OCI-LY7 (cell line): Measurements from ENCODE around the gene MAD2L2. TPM values are rescaled to one million over a fixed set of nuclear protein-coding genes. Genes with fewer than 3 reads are reported as not detected.

Experiments
- BruUV-seq: library from RNA; stranded (reverse); fragments of 400-500 nt; replicated peaks from 2 replicates; lab custom pipeline; 2021; lab: Mats Ljungman, UMichigan
- CTCF ChIA-PET: fragments of 300-600 bp; sonication (Branson Sonifier 250); formaldehyde crosslinking; loops from one replicate; lab custom pipeline; 2022; ENCODE audit warnings: antibody characterized with exemption; ENCODE audit not compliant: unreplicated experiment; lab: Charles Lee
- POLR2A ChIA-PET: fragments of 300-600 bp; sonication (Branson Sonifier 250); formaldehyde crosslinking; loops from one replicate; lab custom pipeline; 2022; ENCODE audit warnings: antibody characterized with exemption; lab: Charles Lee
- DNase-seq: peaks from one replicate; pipeline ENCODE4 v3.0.0-alpha.2; 2015; ENCODE audit warnings: low spot score
- H2AFZ ChIP-seq: fragments of 200-600 bp; sonication (generic), shearing (Covaris generic); 2 replicates; pipeline ENCODE4 v1.6.1; 2014; ENCODE audit warnings: mild to moderate bottlenecking, antibody characterized with exemption, low read length, moderate library complexity
- H3K27ac ChIP-seq: fragments of 200-600 bp; sonication (generic); 2 replicates; pipeline ENCODE4 v1.5.1; 2014; ENCODE audit warnings: mixed run types, low read depth, mild to moderate bottlenecking, moderate library complexity, low read length, inconsistent platforms; ENCODE audit not compliant: poor library complexity, severe bottlenecking
- H3K36me3 ChIP-seq: fragments of 200-600 bp; sonication (generic); 2 replicates; pipeline ENCODE4 v1.6.1; 2014; ENCODE audit warnings: mild to moderate bottlenecking, antibody characterized with exemption, low read length, moderate library complexity, mixed read lengths; ENCODE audit not compliant: insufficient read depth
- H3K4me1 ChIP-seq: fragments of 200-600 bp; sonication (generic); 2 replicates; pipeline ENCODE4 v1.5.1; 2014; ENCODE audit warnings: mild to moderate bottlenecking, low read length; ENCODE audit not compliant: insufficient read depth, poor library complexity, severe bottlenecking
- H3K4me2 ChIP-seq: fragments of 200-600 bp; sonication (generic); 2 replicates; pipeline ENCODE4 v1.6.1; 2014; ENCODE audit warnings: mild to moderate bottlenecking, low read length
- H3K4me3 ChIP-seq: fragments of 200-600 bp; sonication (generic); 2 replicates; pipeline ENCODE4 v1.5.1; 2014; ENCODE audit warnings: mild to moderate bottlenecking, low read depth, low read length; ENCODE audit not compliant: poor library complexity, severe bottlenecking
- H3K79me2 ChIP-seq: fragments of 200-600 bp; sonication (generic); 2 replicates; pipeline ENCODE4 v1.6.1; 2016; ENCODE audit warnings: low read depth, mild to moderate bottlenecking, low read length, moderate library complexity, mixed read lengths; ENCODE audit not compliant: insufficient read depth
- H3K9me2 ChIP-seq: fragments of 200-600 bp; sonication (generic); 2 replicates; pipeline ENCODE4 v1.6.1; 2016; ENCODE audit warnings: mild to moderate bottlenecking, low read length, mixed read lengths; ENCODE audit not compliant: insufficient read depth
- H3K9me3 ChIP-seq: fragments of 200-600 bp; sonication (generic); 2 replicates; pipeline ENCODE4 v1.6.1; 2014; ENCODE audit warnings: mild to moderate bottlenecking, mixed run types, low read length, mixed read lengths
- H4K20me1 ChIP-seq: fragments of 200-600 bp; sonication (generic); 2 replicates; pipeline ENCODE4 v1.6.1; 2014; ENCODE audit warnings: mild to moderate bottlenecking, antibody characterized with exemption, low read length, moderate library complexity, mixed read lengths; ENCODE audit not compliant: insufficient read depth
- CTCF ChIP-seq: fragments of 200-600 bp; sonication (generic); conservative IDR thresholded peaks from 2 replicates; pipeline ENCODE4 v1.5.1; 2014; ENCODE audit warnings: mild to moderate bottlenecking, antibody characterized with exemption, low read length, moderate library complexity, mixed read lengths
- EZH2phosphoT487 ChIP-seq: fragments of 200-600 bp; sonication (generic); IDR thresholded peaks from 2 replicates; pipeline ENCODE4 v1.6.1; 2018; ENCODE audit warnings: low read depth, borderline replicate concordance, mild to moderate bottlenecking, mixed run types, antibody characterized with exemption, low read length, moderate library complexity, mixed read lengths
- intact Hi-C: fragments of 100-400 bp; cut with micrococcal nuclease; formaldehyde crosslinking; loops from one replicate; pipeline ENCODE4 v1.10.0; 2022; ENCODE audit not compliant: unreplicated experiment
- total RNA-seq, 2 experiments: library from RNA; depleted of rRNA in 1 of 2; stranded (reverse); fragments of >200 nt in 1 of 2; shearing (Covaris generic) in 1 of 2; gene quantifications; 2 replicates each; pipeline ENCODE4 v1.2.3, GENCODE V29; 2014 to 2022

The MAD2L2 gene
- total RNA-seq, 2 experiments from 2014 or later, result 89.7 to 144 TPM

GRCh38 chr1:11634365-11635192 lies 46.4 kb downstream of the MAD2L2 start:
- ChIA-PET CTCF (no interaction called here), POLR2A (no interaction called here)
- Histone ChIP-seq H3K4me3 (no peak overlapping the region), H3K4me2 (no peak overlapping the region), H3K79me2 (no peaks in the 10 kb centered on the region), H3K4me1 (no peaks in the 10 kb centered on the region), H4K20me1 (no peaks in the 10 kb centered on the region), H3K9me3 (no peaks in the 10 kb centered on the region), H3K9me2 (no peaks in the 10 kb centered on the region), H3K36me3 (no peaks in the 10 kb centered on the region), H3K27ac (no peak overlapping the region), H2AFZ (no peak overlapping the region)
- no peak for DNase-seq
- no TSS peak for BruUV-seq
- intact Hi-C loops, result no loop called here
- TF ChIP-seq CTCF (no peak), EZH2phosphoT487 (no peak)

- intact Hi-C loops, result no loop called here
- H3K4me2 ChIP-seq, result no peak overlapping the region
- H3K27ac ChIP-seq, result no peak overlapping the region
- H3K36me3 ChIP-seq, result no peaks in the 10 kb centered on the region
- no peak overlapping the region for H2AFZ ChIP-seq
- ChIA-PET POLR2A (no interaction called here), CTCF (interaction anchor here (0.6 kb wide), 1 partner anchor 573 kb away, joined by 7 read pairs; no protein-coding TSS in a partner anchor)
- no peak for TF ChIP-seq EZH2phosphoT487
- no peak for TF ChIP-seq CTCF
- H3K4me1 ChIP-seq, result no peaks in the 10 kb centered on the region
- no peaks in the 10 kb centered on the region for H3K79me2 ChIP-seq
- DNase-seq, result no peak
- BruUV-seq, result no TSS peak
- no peaks in the 10 kb centered on the region for H3K9me3 ChIP-seq
- no peaks in the 10 kb centered on the region for H3K9me2 ChIP-seq
- no peaks in the 10 kb centered on the region for H4K20me1 ChIP-seq
- no peak overlapping the region for H3K4me3 ChIP-seq
Observed at GRCh38 chr1:11629184-11630016, 51.5 kb downstream of the MAD2L2 start.
